GM12873 (cell line): ENCODE results near the gene DMRT1.

Experiments
- TF ChIP-seq, protein P1 (sequence below): IDR thresholded peaks from 2 replicates; pipeline ENCODE4 v1.5.1; 2012; ENCODE audit warnings: low read depth, mild to moderate bottlenecking, moderate library complexity, low read length, control low read depth; ENCODE audit not compliant: insufficient read depth; ENCODE audit errors: missing control alignments

DMRT1 gene

GRCh38 chr9:860706-861105 lies 19.2 kb downstream of the DMRT1 start:
- TF ChIP-seq, protein P1, sequence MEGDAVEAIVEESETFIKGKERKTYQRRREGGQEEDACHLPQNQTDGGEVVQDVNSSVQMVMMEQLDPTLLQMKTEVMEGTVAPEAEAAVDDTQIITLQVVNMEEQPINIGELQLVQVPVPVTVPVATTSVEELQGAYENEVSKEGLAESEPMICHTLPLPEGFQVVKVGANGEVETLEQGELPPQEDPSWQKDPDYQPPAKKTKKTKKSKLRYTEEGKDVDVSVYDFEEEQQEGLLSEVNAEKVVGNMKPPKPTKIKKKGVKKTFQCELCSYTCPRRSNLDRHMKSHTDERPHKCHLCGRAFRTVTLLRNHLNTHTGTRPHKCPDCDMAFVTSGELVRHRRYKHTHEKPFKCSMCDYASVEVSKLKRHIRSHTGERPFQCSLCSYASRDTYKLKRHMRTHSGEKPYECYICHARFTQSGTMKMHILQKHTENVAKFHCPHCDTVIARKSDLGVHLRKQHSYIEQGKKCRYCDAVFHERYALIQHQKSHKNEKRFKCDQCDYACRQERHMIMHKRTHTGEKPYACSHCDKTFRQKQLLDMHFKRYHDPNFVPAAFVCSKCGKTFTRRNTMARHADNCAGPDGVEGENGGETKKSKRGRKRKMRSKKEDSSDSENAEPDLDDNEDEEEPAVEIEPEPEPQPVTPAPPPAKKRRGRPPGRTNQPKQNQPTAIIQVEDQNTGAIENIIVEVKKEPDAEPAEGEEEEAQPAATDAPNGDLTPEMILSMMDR, result no peak

GRCh38 chr9:875119-875962 lies 33.8 kb downstream of the DMRT1 start:
- TF ChIP-seq, protein P1, result no peak

- TF ChIP-seq, protein P1, result no peak
These were observed 34.9 kb downstream of the DMRT1 start for GRCh38 chr9:876425-876824.

GRCh38 chr9:878239-878638 lies 36.7 kb downstream of the DMRT1 start:
- TF ChIP-seq, protein P1, result no peak

DNA sequence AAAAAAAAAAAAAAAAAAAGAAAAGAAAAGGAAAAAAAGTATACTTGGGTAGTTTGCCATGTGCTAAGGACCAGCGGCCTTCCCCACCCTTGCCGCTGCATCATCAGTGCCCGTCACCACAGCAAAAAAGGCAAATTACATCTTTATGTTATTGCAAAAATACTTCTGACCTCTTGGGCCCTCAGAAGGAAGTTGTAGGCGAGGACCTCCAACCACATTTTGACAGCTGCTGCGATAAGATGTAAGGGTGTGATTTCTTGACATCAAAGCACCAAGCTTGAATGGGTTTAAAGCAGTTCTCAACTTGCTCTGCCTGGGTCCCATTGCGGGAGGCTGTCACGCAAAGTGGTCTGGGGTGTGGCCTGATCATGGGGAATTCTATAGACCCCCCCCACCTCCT lies 39.2 kb downstream of the DMRT1 start:
- TF ChIP-seq, protein P1, result no peak

- TF ChIP-seq, protein P1, result peak; percentile 10
These were observed 41.0 kb downstream of the DMRT1 start for GRCh38 chr9:882416-882924.

GRCh38 chr9:883011-883410 lies 41.5 kb downstream of the DMRT1 start:
- TF ChIP-seq, protein P1, result no peak
